Heart left ventricle (tissue), 16 donors: ENCODE measurements around the gene AKAP6. TPM values are rescaled to one million over a fixed set of nuclear protein-coding genes. Genes with fewer than 3 reads are reported as not detected.
A peak's percentile ranks its signal among the peaks of the same experiment; 100 is the strongest.

Experiments used
- ATAC-seq, 4 donors: fragments of 200-7000 bp; cut with Tn5 transposase; one replicate each; pipeline ENCODE4 v1.9.1; 2020 to 2022; ENCODE audit warnings: moderate library complexity in 4 of 4, mild to moderate bottlenecking in 3 of 4, moderate number of reproducible peaks in 1 of 4
- DNase-seq, 5 donors: peaks; one replicate each; pipeline ENCODE4 v3.0.0-alpha.2; 2020
- H3K27ac ChIP-seq, 12 donors: fragments of 200-600 bp; sonication (generic) in 4 of 12; one replicate each; pipeline versions ENCODE4 v1.5.0 to v1.8.0; 2016 to 2022; ENCODE audit warnings: mild to moderate bottlenecking in 2 of 12
- H3K27me3 ChIP-seq, 9 donors: fragments of 200-600 bp; sonication (generic) in 2 of 9; one replicate each; pipeline versions ENCODE4 v1.5.1 to v1.8.0; 2016 to 2022; ENCODE audit warnings: mild to moderate bottlenecking in 3 of 9
- H3K36me3 ChIP-seq, 9 donors: fragments of 200-600 bp; sonication (generic) in 2 of 9; one replicate each; pipeline versions ENCODE4 v1.5.0 to v1.8.0; 2018 to 2022; ENCODE audit warnings: mild to moderate bottlenecking in 2 of 9
- H3K4me1 ChIP-seq, 12 donors: fragments of 200-600 bp; sonication (generic) in 4 of 12; one replicate each; pipeline versions ENCODE4 v1.5.0 to v1.8.0; 2016 to 2022; ENCODE audit warnings: mild to moderate bottlenecking in 3 of 12
- H3K4me3 ChIP-seq, 12 donors: fragments of 200-600 bp; sonication (generic) in 4 of 12; one replicate each; pipeline versions ENCODE4 v1.5.0 to v1.8.0; 2017 to 2022; ENCODE audit warnings: mild to moderate bottlenecking in 9 of 12, moderate library complexity in 4 of 12
- H3K9me3 ChIP-seq, 12 donors: fragments of 200-600 bp; sonication (generic) in 4 of 12; one replicate each; pipeline versions ENCODE4 v1.5.0 to v1.8.0; 2016 to 2022; ENCODE audit warnings: mild to moderate bottlenecking in 1 of 12
- POLR2A ChIP-seq, 2 donors: fragments of 450-650 bp; IDR thresholded peaks; one replicate each; pipeline ENCODE4 v1.6.1; 2017; ENCODE audit warnings: antibody characterized with exemption in 2 of 2, mild to moderate bottlenecking in 2 of 2, moderate library complexity in 2 of 2
- WGBS, 4 donors: extraction: QIAGEN DNeasy Blood & Tissue Kit in 2 of 4; methylation state at CpG; one replicate each; pipeline versions ENCODE4 v1.1.5 to v1.1.7; 2013 to 2018; 5-methylcytosine and 5-hydroxymethylcytosine counted together
- intact Hi-C, 10 donors: fragments of 100-400 bp; cut with DNase I; formaldehyde crosslinking; loops; one replicate each; pipeline versions ENCODE4 v1.11.1 to v1.14.2; 2022
- polyA plus RNA-seq, 2 donors: library from polyadenylated mRNA; stranded (reverse); fragments of 200-250 nt; gene quantifications; one replicate each; pipeline ENCODE4 v1.2.3, GENCODE V29; 2013
- total RNA-seq, 9 donors: library from RNA; depleted of rRNA in 2 of 9; stranded (reverse); fragments of >200 nt in 2 of 9; fragmentation: NEBNext Ultra II Directional in 3 of 9; extraction: Animal tissue kit (Norgen Biotek cat#: 25700) in 3 of 9; gene quantifications; one replicate each; pipeline versions ENCODE4 v1.1.0 to v1.2.4, GENCODE V29; 2016 to 2023
- TF ChIP-seq, protein P1 (sequence below), 12 donors: fragments of 200-600 bp; sonication (generic) in 4 of 12; IDR thresholded peaks; one replicate each; pipeline versions ENCODE4 v1.5.0 to v1.8.0; 2018 to 2022; ENCODE audit warnings: antibody characterized with exemption in 12 of 12, mild to moderate bottlenecking in 5 of 12
- donor health status: ischemic (EF 13 %, LVEDD 7.1; RV severe dilation, severe dysfunction).
- donor health status: healthy with polysubstance abuse.
- donor health status: DM: no; HTN: yes; CAD: no.
- donor health status: DM: no; HTN: no; CAD: no.
- donor health status: ischemic (EF 25% LVEDD 6.9; RV normal size, moderate dysfunction).
- donor health status: ischemic (EF 25% LVEDD 5.7; RV mildly dilated, moderate dysfunction).
- donor health status: healthy.
- donor health status: DM: yes; HTN: yes; CAD: no.
- donor health status: ischemic (EF 35%, LVEDD 5.7; RV mildly dilated, moderate dysfunction).
- donor health status: nonischemic (EF 11% LVEDD 7.7; RV severe dilation, severe dysfunction).
- donor health status: DM: yes; HTN: yes; CAD: no.
- donor health status: PGD.
- donor health status: ischemic (EF 29% LVEDD 5.4; RV normal size, mild dysfunction).
- donor health status: nonischemic (EF 23%, LVEDD 6.1; RV moderate dilation, normal function).

The AKAP6 gene
- total and polyA plus RNA-seq, 11 donors: 20.4 to 303 (median 206) TPM

DNA sequence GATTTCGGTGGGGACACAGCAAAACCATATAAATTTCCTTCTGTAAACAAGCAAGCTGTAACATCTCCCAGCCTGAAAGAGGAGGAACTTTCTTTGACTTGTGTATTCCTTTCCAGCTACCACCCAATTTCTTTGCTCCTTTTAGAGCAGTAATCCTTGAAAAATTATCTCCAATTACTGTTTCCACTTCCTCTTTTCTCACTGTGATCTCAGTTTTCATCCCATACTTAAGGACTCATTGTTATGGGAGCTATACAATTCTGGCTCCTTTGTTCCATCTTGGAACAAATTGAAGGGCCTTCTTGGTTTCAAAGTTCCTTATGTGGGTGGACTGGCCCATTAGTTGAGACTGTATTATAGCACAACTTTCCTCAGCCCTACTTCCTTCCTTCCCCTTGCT, 152.6 kb downstream of the AKAP6 start:
- Histone ChIP-seq H3K27ac (no peak overlapping the region), H3K4me3 (no peak overlapping the region), H3K9me3 (peaks cover 0 to 6% (median 0%) of the 10 kb centered on the region in 12 donors), H3K27me3 (no peaks in the 10 kb centered on the region), H3K4me1 (peaks cover 0 to 27% (median 0%) of the 10 kb centered on the region in 12 donors), H3K36me3 (no peaks in the 10 kb centered on the region)
- intact Hi-C loops: no loop called here
- ATAC-seq (no peak), DNase-seq (no peak)
- whole genome bisulfite sequencing, 4 donors: 0 to 51% (median 43%) methylated on average over 1 of the region's 1 CpG
- TF ChIP-seq, protein P1, sequence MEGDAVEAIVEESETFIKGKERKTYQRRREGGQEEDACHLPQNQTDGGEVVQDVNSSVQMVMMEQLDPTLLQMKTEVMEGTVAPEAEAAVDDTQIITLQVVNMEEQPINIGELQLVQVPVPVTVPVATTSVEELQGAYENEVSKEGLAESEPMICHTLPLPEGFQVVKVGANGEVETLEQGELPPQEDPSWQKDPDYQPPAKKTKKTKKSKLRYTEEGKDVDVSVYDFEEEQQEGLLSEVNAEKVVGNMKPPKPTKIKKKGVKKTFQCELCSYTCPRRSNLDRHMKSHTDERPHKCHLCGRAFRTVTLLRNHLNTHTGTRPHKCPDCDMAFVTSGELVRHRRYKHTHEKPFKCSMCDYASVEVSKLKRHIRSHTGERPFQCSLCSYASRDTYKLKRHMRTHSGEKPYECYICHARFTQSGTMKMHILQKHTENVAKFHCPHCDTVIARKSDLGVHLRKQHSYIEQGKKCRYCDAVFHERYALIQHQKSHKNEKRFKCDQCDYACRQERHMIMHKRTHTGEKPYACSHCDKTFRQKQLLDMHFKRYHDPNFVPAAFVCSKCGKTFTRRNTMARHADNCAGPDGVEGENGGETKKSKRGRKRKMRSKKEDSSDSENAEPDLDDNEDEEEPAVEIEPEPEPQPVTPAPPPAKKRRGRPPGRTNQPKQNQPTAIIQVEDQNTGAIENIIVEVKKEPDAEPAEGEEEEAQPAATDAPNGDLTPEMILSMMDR (IDR thresholded peaks at IDR 0.05): no peak
- no peak for TF ChIP-seq POLR2A (IDR thresholded peaks at IDR 0.05)

DNA sequence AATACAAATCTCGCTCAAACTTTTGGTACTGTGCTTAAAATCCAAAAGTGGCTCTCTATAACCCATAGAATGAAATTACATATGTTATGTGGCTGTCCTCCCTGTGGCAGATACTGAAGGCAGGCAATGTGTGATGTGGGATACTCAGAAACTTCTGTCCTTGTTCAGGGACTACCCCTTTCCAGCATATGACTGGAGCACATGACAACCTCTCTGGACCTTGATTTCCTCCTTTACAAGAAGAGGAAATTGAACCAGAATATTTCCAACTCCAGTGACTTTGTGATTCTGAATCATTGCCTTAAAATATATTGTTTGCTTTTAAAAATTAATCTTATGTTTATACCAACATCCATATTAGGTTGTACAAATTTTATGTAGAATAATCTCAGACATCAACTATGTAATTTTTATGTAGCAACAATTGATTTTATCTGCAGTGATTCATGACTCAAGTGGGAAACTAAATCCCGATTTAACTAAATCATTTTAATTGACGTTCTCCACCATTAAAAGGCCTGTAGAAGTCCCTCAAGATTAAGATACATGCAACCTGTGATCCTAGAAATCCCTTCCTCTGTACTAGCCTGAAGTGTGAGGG, 162.4 kb downstream of the AKAP6 start:
- ATAC-seq (no peak), DNase-seq (no peak)
- 71 to 74% (median 72%) methylated on average over 3 of the region's 3 CpGs for WGBS, 4 donors
- peak overlapping the region in 11 of 12 donors; percentile 23 to 93 (median 83) for H3K27ac ChIP-seq
- intact Hi-C loops: no loop called here
- peaks cover 0 to 44% (median 18%) of the 10 kb centered on the region in 12 donors for H3K4me1 ChIP-seq
- H3K27me3 ChIP-seq: no peaks in the 10 kb centered on the region
- TF ChIP-seq, protein P1 (IDR thresholded peaks at IDR 0.05): no peak
- no peak for TF ChIP-seq POLR2A (IDR thresholded peaks at IDR 0.05)
- no peaks in the 10 kb centered on the region for H3K36me3 ChIP-seq
- H3K9me3 ChIP-seq: no peaks in the 10 kb centered on the region
- H3K4me3 ChIP-seq: no peak overlapping the region

DNA sequence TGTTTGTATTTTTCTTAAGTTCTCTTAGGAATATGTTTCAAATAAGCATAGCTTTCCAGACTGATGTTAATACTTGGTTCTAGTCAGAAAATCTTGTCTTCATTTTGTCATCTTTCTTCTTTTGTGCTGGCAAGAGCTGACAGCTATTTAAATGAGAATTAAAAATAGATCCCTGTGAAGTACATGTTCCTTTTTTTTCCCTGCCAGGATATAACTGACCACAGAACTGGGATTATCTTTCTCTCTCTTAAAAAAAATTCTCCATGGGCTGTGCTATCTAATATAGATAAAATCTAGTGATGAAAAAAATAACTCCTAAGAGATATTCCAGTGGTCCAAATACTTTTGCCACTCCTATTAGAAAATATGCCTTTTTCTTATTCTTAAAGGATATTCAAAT, 163.4 kb downstream of the AKAP6 start:
- DNase-seq (no peak), ATAC-seq (peak in 1 of 4 donors; percentile 19)
- TF ChIP-seq, protein P1 (IDR thresholded peaks at IDR 0.05): no peak
- no peak for TF ChIP-seq POLR2A (IDR thresholded peaks at IDR 0.05)
- H3K36me3 ChIP-seq: no peaks in the 10 kb centered on the region
- H3K27me3 ChIP-seq: no peaks in the 10 kb centered on the region
- intact Hi-C loops: no loop called here
- peaks cover 0 to 44% (median 18%) of the 10 kb centered on the region in 12 donors for H3K4me1 ChIP-seq
- H3K27ac ChIP-seq: peak overlapping the region; percentile 26 to 93 (median 82)
- H3K9me3 ChIP-seq: no peaks in the 10 kb centered on the region
- no peak overlapping the region for H3K4me3 ChIP-seq

DNA sequence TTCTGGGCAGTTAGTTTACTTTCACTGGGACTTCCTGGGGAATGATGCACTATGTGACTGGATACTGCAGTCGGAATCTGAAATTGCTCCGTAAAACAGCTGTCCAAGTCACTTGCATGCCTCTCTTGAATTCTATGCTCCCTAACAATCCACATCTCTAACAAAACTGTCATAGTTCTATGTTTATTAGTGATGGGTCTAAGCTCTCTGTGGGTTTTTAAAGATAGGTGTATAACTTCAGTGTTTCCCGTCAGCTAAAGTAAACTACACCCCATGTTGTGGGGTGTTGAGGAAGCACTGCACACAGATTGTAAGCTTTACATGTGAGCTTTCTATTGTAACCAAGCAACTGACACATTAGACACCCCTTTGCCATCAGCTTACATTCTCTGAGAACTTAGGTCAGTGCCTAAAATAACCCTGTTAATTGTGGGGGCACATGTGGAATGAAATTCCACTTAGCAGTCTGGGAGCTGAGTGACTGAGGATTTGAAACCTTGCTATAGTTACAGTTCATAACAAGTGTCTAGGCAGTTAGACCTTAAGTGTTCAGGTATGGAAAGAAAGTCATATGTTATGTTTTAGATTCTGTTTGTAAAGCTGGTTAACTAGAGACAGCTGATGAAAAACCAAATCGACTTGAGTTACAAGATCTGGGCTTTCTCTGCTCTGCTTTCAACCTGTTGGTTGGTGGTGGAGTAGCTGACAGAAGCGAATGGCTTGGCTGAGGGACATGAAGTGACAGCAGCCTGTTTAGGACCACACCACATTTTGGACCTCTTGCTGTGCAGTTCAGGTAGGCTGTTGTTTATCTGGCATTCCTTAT, 165.7 kb downstream of the AKAP6 start:
- Histone ChIP-seq H3K27ac (peak overlapping the region; percentile 53 to 93 (median 84)), H3K9me3 (no peaks in the 10 kb centered on the region), H3K27me3 (no peaks in the 10 kb centered on the region), H3K4me1 (peaks cover 0 to 41% (median 21%) of the 10 kb centered on the region in 12 donors), H3K4me3 (peak overlapping the region; percentile 21 to 64 (median 52)), H3K36me3 (no peaks in the 10 kb centered on the region)
- TF ChIP-seq, protein P1 (IDR thresholded peaks at IDR 0.05): no peak
- TF ChIP-seq POLR2A (IDR thresholded peaks at IDR 0.05): peak in 1 of 2 donors; percentile 53
- ATAC-seq (peak; percentile 88 to 93 (median 92)), DNase-seq (peak in 3 of 5 donors; percentile 21 to 37 (median 35))
- intact Hi-C loops: loop anchor here in 2 of 10 donors (2.0 kb wide), 1 partner anchor 22 kb away; no protein-coding TSS in a partner anchor
- 28 to 40% (median 36%) methylated on average over 5 of the region's 5 CpGs for WGBS, 4 donors
